ENCODE results near the gene IFNA8.
"Not testable (repeated sequence)": the region's sequence is repeated elsewhere in the genome, so short reads cannot be mapped to it uniquely, and the experiment has no call there.

Gene IFNA8

GRCh38 chr9:21415493-21416267 lies 6.8 kb downstream of the IFNA8 start:
- DNase-seq (ENCODE audit: extremely low read depth in 1 of 2, low read depth in 1 of 2): no peak

GRCh38 chr9:21428235-21428634 lies 19.3 kb downstream of the IFNA8 start:
- no peak for DNase-seq (ENCODE audit: extremely low read depth in 1 of 2, low read depth in 1 of 2)

- DNase-seq (ENCODE audit: extremely low read depth in 1 of 2, low read depth in 1 of 2): no peak
Measured at GRCh38 chr9:21429191-21429590, 20.3 kb downstream of the IFNA8 start.

- DNase-seq (ENCODE audit: extremely low read depth in 1 of 2, low read depth in 1 of 2): no peak
Measured at GRCh38 chr9:21432672-21433425, 23.9 kb downstream of the IFNA8 start.

- DNase-seq (ENCODE audit: extremely low read depth in 1 of 2, low read depth in 1 of 2): no peak
Measured at GRCh38 chr9:21434202-21435014, 25.5 kb downstream of the IFNA8 start.

GRCh38 chr9:21435015-21435383 lies 26.1 kb downstream of the IFNA8 start:
- not testable (repeated sequence) for DNase-seq (ENCODE audit: extremely low read depth in 1 of 2, low read depth in 1 of 2)

- DNase-seq (ENCODE audit: extremely low read depth in 1 of 2, low read depth in 1 of 2): no peak
Measured at GRCh38 chr9:21440139-21440538, 31.2 kb downstream of the IFNA8 start, which contains the start of gene IFNA1. Gene IFNA1 (plus strand): TSS chr9:21440439. CDS start chr9:21440508, 69 bp downstream.

- no peak for DNase-seq (ENCODE audit: extremely low read depth in 1 of 2, low read depth in 1 of 2)
Measured at GRCh38 chr9:21443849-21444625, 35.1 kb downstream of the IFNA8 start.

- DNase-seq (ENCODE audit: extremely low read depth in 1 of 2, low read depth in 1 of 2): not testable (repeated sequence)
Measured at GRCh38 chr9:21449312-21449711, 40.4 kb downstream of the IFNA8 start.

GRCh38 chr9:21450733-21451394 lies 41.9 kb downstream of the IFNA8 start:
- no peak for DNase-seq (ENCODE audit: extremely low read depth in 1 of 2, low read depth in 1 of 2)

GRCh38 chr9:21452681-21453080 lies 43.8 kb downstream of the IFNA8 start:
- DNase-seq (ENCODE audit: extremely low read depth in 1 of 2, low read depth in 1 of 2): no peak

GRCh38 chr9:21454149-21454548 lies 45.2 kb downstream of the IFNA8 start:
- no peak for DNase-seq (ENCODE audit: extremely low read depth in 1 of 2, low read depth in 1 of 2)

- DNase-seq (ENCODE audit: extremely low read depth in 1 of 2, low read depth in 1 of 2): no peak
Measured at GRCh38 chr9:21455320-21455719, 46.4 kb downstream of the IFNA8 start.
